ENCODE measurements around the gene TNFRSF6B. TPM values are rescaled to one million over a fixed set of nuclear protein-coding genes. Genes with fewer than 3 reads are reported as not detected.

The TNFRSF6B gene
- total and polyA plus RNA-seq, 2 donors (not counting 3 experiments of a cell fraction or from before 2014, with no cell fraction given): 0.69 to 11.3 TPM

DNA sequence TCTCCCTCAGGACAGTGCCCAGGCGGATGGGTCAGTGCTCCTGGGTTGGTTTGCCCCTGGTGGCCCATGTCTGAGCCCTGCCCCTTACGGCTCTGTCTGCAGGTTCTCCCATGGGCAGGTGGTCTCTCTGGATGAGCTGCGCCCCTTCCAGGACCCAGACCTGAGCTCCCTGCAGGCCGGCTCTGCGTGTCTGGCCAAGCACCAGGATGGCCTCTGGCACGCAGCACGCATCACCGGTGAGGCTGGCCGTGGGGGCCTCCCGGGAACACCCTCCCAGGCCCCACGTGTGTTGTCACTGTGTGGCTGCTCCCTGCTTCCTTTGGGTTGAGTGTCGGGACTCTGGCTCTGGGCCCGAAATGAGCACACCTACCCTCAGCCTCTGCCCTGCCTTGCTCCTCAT, 36.7 kb downstream of the TNFRSF6B start:
- BruUV-seq (replicated peaks): no TSS peak
- Histone ChIP-seq H3K9me1 (replicated peaks; ENCODE audit: control insufficient read depth, extremely low read depth, insufficient read depth, low read length) (no peaks in the 10 kb centered on the region), H4K20me1 (replicated peaks; ENCODE audit: control insufficient read depth, extremely low read depth, insufficient read depth, low read length) (no peaks in the 10 kb centered on the region), H3K9me3 (replicated peaks; ENCODE audit: control insufficient read depth, insufficient read depth, low read length) (no peaks in the 10 kb centered on the region), H3K9ac (replicated peaks; ENCODE audit: extremely low read depth, insufficient read depth, low read length) (no peak overlapping the region), H3K36me3 (ENCODE audit: control insufficient read depth in 2 of 2, extremely low read depth in 1 of 2, insufficient read depth in 2 of 2, low read length in 2 of 2) (peaks cover 0 to 25% of the 10 kb centered on the region in 2 experiments), H2AFZ (ENCODE audit: low read depth, low read length) (no peak overlapping the region), H3K4me3 (replicated peaks in 1 of 3; ENCODE audit: insufficient read depth in 1 of 3, low read depth in 1 of 3, low read length in 3 of 3) (no peak overlapping the region), H3K4me2 (ENCODE audit: insufficient read depth, low read length) (no peak overlapping the region), H3K27me3 (ENCODE audit: control insufficient read depth in 2 of 2, insufficient read depth in 2 of 2, low read length in 2 of 2) (no peaks in the 10 kb centered on the region), H3K4me1 (ENCODE audit: control insufficient read depth, extremely low read depth, insufficient read depth, low read length) (no peaks in the 10 kb centered on the region), H3K27ac (ENCODE audit: insufficient read depth, low read depth, low read length) (no peak overlapping the region), H3K79me2 (ENCODE audit: control insufficient read depth, insufficient read depth, low read length) (peaks cover 20% of the 10 kb centered on the region)
- intact Hi-C loops (cut with micrococcal nuclease) (no loop called here), dilution Hi-C loops (cut with MboI; ENCODE audit: extremely low pct_ligation_motif_present, low sequenced_read_pairs) (no loop called here)
- no peak for TF ChIP-seq GATA2 (IDR thresholded peaks at IDR 0.05; ENCODE audit: insufficient read depth, insufficient read length, low read depth, low read length)
- no peak for TF ChIP-seq POLR2A (IDR thresholded peaks at IDR 0.05; ENCODE audit: low read depth, low read length)
- TF ChIP-seq FOS (IDR thresholded peaks at IDR 0.05; ENCODE audit: borderline replicate concordance, insufficient read depth, low read length): no peak
- TF ChIP-seq MYC (IDR thresholded peaks at IDR 0.05; ENCODE audit: low read depth, low read length): no peak
- TF ChIP-seq, protein P1, sequence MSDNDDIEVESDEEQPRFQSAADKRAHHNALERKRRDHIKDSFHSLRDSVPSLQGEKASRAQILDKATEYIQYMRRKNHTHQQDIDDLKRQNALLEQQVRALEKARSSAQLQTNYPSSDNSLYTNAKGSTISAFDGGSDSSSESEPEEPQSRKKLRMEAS (IDR thresholded peaks at IDR 0.05; ENCODE audit: insufficient read depth, insufficient read length): no peak
- TF ChIP-seq JUN (IDR thresholded peaks at IDR 0.05; ENCODE audit: borderline replicate concordance, insufficient read depth, insufficient read length, low read depth): no peak
- no peak for TF ChIP-seq POLR2AphosphoS5 (IDR thresholded peaks at IDR 0.05; ENCODE audit: insufficient read depth, low read depth, low read length)
- no peak for TF ChIP-seq EZH2 (IDR thresholded peaks at IDR 0.05; ENCODE audit: borderline replicate concordance, low read depth, low read length, severe bottlenecking)
- TF ChIP-seq, protein P2, sequence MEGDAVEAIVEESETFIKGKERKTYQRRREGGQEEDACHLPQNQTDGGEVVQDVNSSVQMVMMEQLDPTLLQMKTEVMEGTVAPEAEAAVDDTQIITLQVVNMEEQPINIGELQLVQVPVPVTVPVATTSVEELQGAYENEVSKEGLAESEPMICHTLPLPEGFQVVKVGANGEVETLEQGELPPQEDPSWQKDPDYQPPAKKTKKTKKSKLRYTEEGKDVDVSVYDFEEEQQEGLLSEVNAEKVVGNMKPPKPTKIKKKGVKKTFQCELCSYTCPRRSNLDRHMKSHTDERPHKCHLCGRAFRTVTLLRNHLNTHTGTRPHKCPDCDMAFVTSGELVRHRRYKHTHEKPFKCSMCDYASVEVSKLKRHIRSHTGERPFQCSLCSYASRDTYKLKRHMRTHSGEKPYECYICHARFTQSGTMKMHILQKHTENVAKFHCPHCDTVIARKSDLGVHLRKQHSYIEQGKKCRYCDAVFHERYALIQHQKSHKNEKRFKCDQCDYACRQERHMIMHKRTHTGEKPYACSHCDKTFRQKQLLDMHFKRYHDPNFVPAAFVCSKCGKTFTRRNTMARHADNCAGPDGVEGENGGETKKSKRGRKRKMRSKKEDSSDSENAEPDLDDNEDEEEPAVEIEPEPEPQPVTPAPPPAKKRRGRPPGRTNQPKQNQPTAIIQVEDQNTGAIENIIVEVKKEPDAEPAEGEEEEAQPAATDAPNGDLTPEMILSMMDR (IDR thresholded peaks at IDR 0.05; ENCODE audit: extremely low read depth in 1 of 2, insufficient read depth in 1 of 2, low read depth in 1 of 2, low read length in 2 of 2): no peak
- CTCF ChIA-PET: no interaction called here
- FAIRE-seq: no peak
- no peak for DNase-seq (ENCODE audit: low read depth, low spot score)
- POLR2A ChIA-PET: no interaction called here
